AG04450 (cell line): ENCODE results near the gene TRIP10. TPM values are rescaled to one million over a fixed set of nuclear protein-coding genes. Genes with fewer than 3 reads are reported as not detected.

Experiments used
- CTCF ChIA-PET: fragments of 300-600, 350-600 bp; formaldehyde crosslinking; extraction: SDS; loops from one replicate; lab custom pipeline; 2022; ENCODE audit warnings: antibody characterized with exemption, inconsistent platforms; lab: Charles Lee
- POLR2A ChIA-PET: fragments of 350-600 bp; formaldehyde crosslinking; extraction: SDS; loops from one replicate; lab custom pipeline; 2021; ENCODE audit warnings: antibody characterized with exemption, inconsistent platforms; lab: Yijun Ruan, JAX
- DNase-seq: peaks from one replicate; pipeline ENCODE4 v3.0.0-alpha.2; 2011; ENCODE audit warnings: low read depth, low spot score
- H3K27ac ChIP-seq: one replicate; pipeline ENCODE4 v1.5.1; 2012; ENCODE audit warnings: low read depth, low read length, control low read depth
- H3K27me3 ChIP-seq: one replicate; pipeline ENCODE4 v1.6.0; 2012; ENCODE audit warnings: low read length; ENCODE audit not compliant: control insufficient read depth, insufficient read depth
- H3K4me3 ChIP-seq: 2 replicates; pipeline ENCODE4 v1.5.1; 2011; ENCODE audit warnings: mild to moderate bottlenecking, low read depth, low read length, control low read depth
- H3K9me3 ChIP-seq: 2 replicates; pipeline ENCODE4 v1.5.1; 2012; ENCODE audit warnings: low read length; ENCODE audit not compliant: control insufficient read depth, insufficient read depth
- polyA plus RNA-seq: library from polyadenylated mRNA; depleted of rRNA; stranded (reverse); fragments of >200 nt; gene quantifications from 2 replicates; pipeline ENCODE4 v1.2.3, GENCODE V29; 2011
- TF ChIP-seq, protein P1 (sequence below): IDR thresholded peaks from 2 replicates; pipeline ENCODE4 v1.5.1; 2011; ENCODE audit warnings: low read depth, low read length, control low read depth, inconsistent platforms

TRIP10 gene
- polyA plus RNA-seq, 1 experiment, result 29.3 TPM

DNA sequence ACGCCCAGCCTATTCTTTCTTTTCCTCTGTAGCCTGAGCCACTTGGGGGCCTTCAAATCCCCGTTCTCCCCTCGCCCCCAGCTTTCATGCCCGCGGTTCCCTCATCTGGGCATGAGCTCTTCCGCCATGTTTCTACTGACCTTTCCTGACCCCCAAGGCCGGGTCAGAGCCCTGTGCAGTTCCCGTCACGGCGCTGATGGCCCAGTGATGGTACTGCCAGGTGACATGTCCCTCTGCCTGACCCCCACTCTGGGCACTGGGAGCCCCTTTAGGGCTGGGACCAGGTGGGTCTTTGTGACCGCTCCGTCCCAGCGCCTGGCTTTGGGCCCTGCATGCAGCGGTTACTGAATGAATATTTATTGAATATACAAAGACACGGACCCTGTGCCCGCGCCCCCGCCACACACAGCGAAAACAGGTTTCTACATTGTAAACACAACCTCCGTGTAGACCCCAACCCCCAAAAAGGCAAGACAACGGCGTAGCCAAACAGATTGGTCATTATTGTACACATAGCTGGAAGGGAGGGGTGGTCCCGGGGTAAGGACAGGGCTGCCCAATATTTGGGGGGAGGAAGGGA is 9.8 kb upstream of the TRIP10 start:
- no peak overlapping the region for H3K4me3 ChIP-seq
- no peaks in the 10 kb centered on the region for H3K27me3 ChIP-seq
- TF ChIP-seq, protein P1, sequence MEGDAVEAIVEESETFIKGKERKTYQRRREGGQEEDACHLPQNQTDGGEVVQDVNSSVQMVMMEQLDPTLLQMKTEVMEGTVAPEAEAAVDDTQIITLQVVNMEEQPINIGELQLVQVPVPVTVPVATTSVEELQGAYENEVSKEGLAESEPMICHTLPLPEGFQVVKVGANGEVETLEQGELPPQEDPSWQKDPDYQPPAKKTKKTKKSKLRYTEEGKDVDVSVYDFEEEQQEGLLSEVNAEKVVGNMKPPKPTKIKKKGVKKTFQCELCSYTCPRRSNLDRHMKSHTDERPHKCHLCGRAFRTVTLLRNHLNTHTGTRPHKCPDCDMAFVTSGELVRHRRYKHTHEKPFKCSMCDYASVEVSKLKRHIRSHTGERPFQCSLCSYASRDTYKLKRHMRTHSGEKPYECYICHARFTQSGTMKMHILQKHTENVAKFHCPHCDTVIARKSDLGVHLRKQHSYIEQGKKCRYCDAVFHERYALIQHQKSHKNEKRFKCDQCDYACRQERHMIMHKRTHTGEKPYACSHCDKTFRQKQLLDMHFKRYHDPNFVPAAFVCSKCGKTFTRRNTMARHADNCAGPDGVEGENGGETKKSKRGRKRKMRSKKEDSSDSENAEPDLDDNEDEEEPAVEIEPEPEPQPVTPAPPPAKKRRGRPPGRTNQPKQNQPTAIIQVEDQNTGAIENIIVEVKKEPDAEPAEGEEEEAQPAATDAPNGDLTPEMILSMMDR, result no peak
- no peaks in the 10 kb centered on the region; the same call in 1 of the 2 replicates for H3K9me3 ChIP-seq
- DNase-seq, result no peak
- ChIA-PET CTCF (no interaction called here), POLR2A (interaction anchor here (0.6 kb wide), 1 partner anchor 369 kb away, joined by 3 read pairs; no protein-coding TSS in a partner anchor)
- H3K27ac ChIP-seq, result no peak overlapping the region

GRCh38 chr19:6730153-6730804 is 9.2 kb upstream of the TRIP10 start:
- H3K9me3 ChIP-seq, result no peaks in the 10 kb centered on the region; the same call in 1 of the 2 replicates
- ChIA-PET POLR2A (interaction anchor here (0.6 kb wide), 1 partner anchor 369 kb away, joined by 3 read pairs; no protein-coding TSS in a partner anchor), CTCF (no interaction called here)
- no peaks in the 10 kb centered on the region for H3K27me3 ChIP-seq
- no peak for DNase-seq
- no peak overlapping the region for H3K27ac ChIP-seq
- TF ChIP-seq, protein P1, result no peak
- H3K4me3 ChIP-seq, result no peak overlapping the region

DNA sequence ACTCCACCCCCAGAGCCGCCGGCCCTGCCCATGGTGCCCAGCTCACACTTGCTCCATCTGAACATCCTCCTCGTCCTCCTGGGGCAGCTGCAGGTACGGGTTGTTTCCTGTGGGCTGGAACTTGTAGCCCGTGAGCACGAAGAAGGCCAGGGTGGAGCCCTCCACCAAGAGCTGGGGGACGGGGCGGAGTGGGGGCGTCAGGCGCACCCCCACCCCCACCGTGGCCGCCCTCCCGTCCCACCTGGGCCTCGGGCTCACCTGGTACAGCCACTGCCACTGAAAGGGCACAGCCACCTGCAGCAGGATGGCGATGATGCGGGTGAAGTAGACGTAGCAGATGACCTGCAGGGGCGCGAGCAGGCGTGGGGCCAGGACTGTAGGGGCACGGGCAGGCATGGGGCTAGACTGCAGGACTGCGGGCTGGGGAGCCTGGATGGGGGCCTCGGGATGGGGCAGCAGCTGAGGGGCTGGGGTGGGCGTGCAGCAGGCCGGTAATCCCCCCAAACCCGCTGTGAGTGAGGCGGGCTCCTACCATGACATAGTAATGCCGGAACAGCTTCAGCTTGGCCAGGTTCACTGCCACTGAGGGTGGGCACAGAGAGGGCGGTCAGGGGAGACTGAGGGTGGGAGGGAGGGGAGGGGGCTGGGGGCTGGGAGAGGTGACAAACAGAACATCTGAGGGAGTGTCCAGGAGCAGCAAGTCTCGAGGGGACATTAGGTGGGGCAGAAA is 8.4 kb upstream of the TRIP10 start:
- POLR2A ChIA-PET, result no interaction called here
- no peak for DNase-seq
- Histone ChIP-seq H3K27ac (no peak overlapping the region), H3K27me3 (no peaks in the 10 kb centered on the region), H3K9me3 (no peaks in the 10 kb centered on the region; the same call in 1 of the 2 replicates), H3K4me3 (no peak overlapping the region)
- CTCF ChIA-PET, result no interaction called here
- TF ChIP-seq, protein P1, result no peak

- ChIA-PET CTCF (no interaction called here), POLR2A (no interaction called here)
- DNase-seq, result no peak
- H3K27me3 ChIP-seq, result no peaks in the 10 kb centered on the region
- H3K4me3 ChIP-seq, result no peak overlapping the region
- no peak overlapping the region for H3K27ac ChIP-seq
- TF ChIP-seq, protein P1, result no peak
- no peaks in the 10 kb centered on the region; the same call in 1 of the 2 replicates for H3K9me3 ChIP-seq
These were observed 7.7 kb upstream of the TRIP10 start for GRCh38 chr19:6731822-6732221.
